SKM-1 treated with dmso at 0.1 percent for 144 hours (cell line): ENCODE measurements around the gene ZBTB7A.

Experiments used
- DNase-seq: peaks from one replicate; lab custom pipeline; 2025; ENCODE audit not compliant: unreplicated experiment; lab: John Stamatoyannopoulos, UW

The ZBTB7A gene

DNA sequence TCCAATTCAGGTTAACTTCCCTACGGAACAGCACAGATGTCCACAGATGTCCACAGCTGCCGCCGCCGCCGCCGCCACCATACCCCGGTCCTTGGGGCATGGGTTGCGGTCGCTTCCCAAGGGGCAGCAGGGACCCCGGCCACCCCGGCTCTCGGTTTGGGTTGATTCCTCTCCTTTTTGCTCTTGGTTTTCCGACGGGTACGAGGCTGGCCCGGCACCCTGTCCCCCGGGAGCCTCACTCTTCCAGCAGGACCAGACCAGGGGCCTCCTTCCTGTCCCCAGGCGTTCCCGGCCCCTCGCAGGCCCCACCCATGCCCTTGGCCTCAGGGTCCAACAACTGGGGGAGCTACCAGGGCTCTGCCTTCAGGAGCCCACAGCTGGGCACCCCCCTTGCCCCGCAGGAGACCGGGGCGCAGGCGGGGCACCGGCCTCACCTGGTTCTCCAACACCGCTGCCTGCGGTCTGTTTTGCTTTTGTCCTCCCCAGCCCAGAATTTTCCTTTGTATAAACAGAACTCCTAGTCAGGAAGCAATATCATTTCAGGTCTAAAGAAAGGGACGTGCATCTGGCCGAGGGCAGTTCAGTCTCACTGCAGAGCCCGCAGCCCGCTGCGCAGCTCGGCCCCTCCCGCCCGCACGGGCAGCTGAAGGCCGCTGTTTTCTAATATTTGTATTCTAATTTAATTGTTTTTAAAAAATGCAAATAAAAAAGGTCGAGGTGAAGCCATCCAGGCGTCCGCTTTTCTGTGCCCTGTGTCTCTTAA lies 27.9 kb downstream of the ZBTB7A start:
- DNase-seq: no peak

DNA sequence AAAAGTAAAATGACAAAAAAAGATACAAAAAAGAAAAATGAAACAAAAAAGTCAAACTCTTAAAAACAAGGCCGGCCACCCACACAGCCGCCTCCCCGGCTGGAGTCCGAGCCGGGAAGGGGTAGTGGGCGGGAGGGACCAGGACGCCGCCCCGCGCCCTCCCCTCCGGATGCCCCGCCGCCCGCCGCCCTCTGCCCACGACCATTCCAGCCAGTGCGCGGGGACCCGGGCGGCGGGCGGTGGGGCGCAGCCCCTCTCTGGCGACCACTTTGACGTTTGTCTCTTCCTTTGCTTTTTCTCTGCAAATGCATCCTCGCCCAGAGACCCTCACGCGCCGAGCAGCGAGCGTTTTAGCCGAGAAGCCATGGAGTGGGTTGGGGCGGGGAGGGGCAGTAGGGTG lies 28.6 kb downstream of the ZBTB7A start:
- no peak for DNase-seq

GRCh38 chr19:4037301-4037949 lies 29.3 kb downstream of the ZBTB7A start:
- no peak for DNase-seq

GRCh38 chr19:4036576-4037300 lies 30.0 kb downstream of the ZBTB7A start:
- no peak for DNase-seq

GRCh38 chr19:4035582-4035981 lies 31.1 kb downstream of the ZBTB7A start:
- DNase-seq: no peak

- no peak for DNase-seq
These were observed 31.6 kb downstream of the ZBTB7A start for GRCh38 chr19:4035018-4035566.

DNA sequence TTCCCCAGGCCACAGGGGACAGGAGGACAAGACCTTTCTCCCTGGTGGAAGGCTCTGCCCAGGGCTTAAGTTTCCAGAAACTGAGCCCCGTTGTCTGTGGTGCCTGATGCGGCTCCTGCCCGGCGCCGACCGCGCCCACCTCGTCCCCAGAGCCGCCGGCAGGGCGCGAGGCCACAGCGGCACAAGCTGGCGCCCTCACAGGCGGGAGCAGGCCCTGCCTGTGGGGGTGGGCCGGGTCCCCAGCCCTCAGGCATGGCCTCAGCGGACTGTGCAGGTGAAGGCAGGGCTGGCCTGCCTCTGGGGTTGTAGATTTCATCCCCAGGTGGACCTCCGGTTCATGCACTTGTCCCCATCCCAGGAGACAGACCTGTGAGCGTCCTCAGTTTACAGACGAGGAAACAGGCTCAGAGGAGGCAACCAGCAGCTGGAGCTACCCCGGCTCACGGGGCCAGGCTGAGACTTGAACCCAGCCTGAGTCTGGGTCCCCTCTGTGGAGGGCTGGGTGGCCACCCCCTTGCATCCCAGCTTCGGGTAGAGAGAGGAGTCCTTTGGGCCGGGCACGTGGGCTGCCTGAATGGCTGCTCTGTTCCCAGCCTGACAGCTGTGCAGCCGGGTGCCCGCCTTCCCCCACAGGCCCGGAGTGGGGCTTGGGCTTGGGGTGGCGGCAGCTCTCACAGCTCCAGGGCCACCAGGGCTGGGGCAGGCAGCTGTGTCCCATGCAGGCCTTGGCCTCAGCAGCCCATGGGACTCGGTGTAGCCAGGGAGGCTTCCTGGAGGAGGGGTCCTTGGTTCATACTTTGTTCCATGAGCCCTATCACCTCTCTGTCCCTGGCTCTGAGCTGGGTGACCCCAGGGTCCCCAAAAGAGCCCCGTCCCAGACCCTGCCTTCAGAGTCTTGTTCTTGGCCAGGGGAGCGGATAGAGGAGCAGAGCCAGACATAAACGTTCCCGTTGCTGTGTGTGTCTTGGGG lies 32.4 kb downstream of the ZBTB7A start:
- no peak for DNase-seq

- DNase-seq: no peak
These were observed 33.4 kb downstream of the ZBTB7A start for GRCh38 chr19:4033028-4033956.

DNA sequence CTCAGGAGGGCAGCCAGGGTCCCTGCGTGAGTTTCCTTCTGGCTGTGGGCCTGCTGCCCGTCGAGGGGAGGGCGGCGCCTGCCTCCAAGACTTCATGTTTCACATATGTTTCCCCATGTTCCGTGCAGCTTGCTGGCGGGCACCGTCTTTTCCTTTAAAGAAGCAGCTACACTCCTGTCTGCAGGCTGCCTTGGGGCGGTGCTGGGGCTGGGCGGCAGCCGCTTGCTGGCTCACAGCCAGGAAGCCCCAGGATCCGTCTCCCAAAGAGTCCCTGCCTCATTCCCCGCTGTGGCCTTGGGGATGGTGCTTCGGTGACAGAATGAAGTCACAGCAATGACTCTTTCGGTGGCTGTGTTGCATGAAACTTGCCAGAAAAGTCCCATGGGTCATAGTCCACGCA lies 34.3 kb downstream of the ZBTB7A start:
- DNase-seq: no peak

GRCh38 chr19:4031420-4031819 lies 35.3 kb downstream of the ZBTB7A start:
- no peak for DNase-seq

GRCh38 chr19:4030981-4031380 lies 35.7 kb downstream of the ZBTB7A start:
- no peak for DNase-seq

- DNase-seq: no peak
These were observed 36.1 kb downstream of the ZBTB7A start for GRCh38 chr19:4030552-4030951.

- no peak for DNase-seq
These were observed 37.5 kb downstream of the ZBTB7A start for GRCh38 chr19:4029247-4029614.

- DNase-seq: no peak
These were observed 38.1 kb downstream of the ZBTB7A start for GRCh38 chr19:4028334-4029246.

DNA sequence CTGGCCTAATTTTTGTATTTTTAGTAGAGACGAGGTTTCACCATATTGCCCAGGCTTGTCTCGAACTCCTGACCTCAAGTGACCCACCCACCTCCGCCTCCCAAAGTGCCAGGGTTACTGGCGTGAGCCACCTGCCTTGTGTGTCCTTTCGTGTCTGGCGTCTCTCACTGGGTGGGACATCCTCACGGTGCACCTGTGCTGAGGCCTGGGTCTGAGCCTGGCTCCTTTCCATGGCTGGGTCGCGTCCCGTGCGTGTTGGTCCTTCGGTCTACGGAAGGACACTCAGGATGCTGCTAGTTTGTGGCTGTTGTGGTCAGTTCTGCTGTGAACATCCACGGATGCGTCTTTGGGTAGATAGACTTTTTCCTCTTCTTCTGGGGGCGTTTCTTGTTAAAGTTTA lies 39.6 kb downstream of the ZBTB7A start:
- no peak for DNase-seq

- no peak for DNase-seq
These were observed 41.4 kb downstream of the ZBTB7A start for GRCh38 chr19:4025317-4025716.

GRCh38 chr19:4023600-4024398 lies 42.9 kb downstream of the ZBTB7A start:
- no peak for DNase-seq

GRCh38 chr19:4019578-4019977 lies 47.1 kb downstream of the ZBTB7A start:
- DNase-seq: no peak
